Stimulated activated CD4-positive, alpha-beta T cell treated with anti-CD3 and anti-CD28 coated beads, Interleukin-15, amount 100 ng/mL, for 1 hour (primary cell): ENCODE results near the gene VTA1.

ENCODE experiments used
- DNase-seq, 2 donors: peaks; one replicate each; pipeline ENCODE4 v3.0.0-alpha.2; 2020; ENCODE audit warnings: low read depth in 1 of 2, low spot score in 1 of 2

Gene VTA1

DNA sequence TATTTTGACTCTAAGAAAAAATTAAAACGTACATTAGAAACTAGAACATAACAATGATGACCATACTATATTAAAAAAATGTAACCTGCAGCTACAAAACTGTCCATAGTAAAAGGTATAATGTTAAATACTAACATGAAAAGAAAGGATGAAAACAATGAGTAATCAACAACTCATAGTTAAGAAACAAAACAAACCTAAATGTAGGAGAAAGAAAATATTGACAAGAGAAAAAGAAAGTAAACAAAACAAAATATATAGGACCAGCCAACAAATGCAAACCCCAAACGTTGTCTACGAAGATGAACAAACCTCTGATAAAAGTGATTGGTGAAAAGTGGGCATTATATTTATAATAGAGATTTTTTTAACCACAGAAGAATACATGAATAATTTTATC, 113.7 kb downstream of the VTA1 start:
- DNase-seq, result no peak

DNA sequence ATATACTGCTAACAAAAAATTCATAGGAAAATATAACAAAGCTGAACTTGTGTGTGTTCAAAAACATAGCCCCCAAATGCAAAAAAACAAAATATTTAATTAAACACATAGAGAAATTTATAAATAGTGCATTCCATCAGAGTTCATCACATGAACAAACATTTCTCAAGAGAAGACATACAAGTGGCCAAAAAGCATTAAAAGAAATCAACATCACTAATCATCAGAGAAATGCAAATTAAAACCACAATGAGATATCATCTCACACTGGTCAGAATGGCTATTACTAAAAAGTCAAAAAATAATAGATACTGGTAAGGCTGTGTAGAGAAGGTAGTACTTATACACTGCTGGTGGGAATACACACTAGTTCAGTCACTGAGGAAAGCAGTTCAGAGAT, 115.2 kb downstream of the VTA1 start:
- DNase-seq, result no peak

DNA sequence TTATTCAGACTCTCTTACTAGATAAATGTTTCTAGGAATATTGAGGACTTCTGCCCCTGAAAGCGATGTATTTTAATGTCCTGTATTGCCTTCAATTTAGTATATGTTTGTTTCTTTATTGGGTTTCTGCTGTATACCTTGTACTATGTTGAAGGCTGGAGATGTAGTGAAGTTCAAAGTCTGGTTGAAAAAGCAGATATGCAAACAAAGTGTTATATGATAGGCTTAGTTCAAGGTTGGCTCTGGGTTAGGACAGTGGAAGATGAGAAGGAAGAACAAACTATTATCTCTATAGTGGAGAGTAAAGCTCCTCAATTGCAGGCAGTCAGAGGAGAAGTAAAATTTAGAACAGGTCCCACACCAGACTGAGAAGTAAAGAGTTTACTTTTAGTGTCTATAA, 118.4 kb downstream of the VTA1 start:
- no peak for DNase-seq

- no peak for DNase-seq
These were observed 119.0 kb downstream of the VTA1 start for GRCh38 chr6:142266060-142266459.

DNA sequence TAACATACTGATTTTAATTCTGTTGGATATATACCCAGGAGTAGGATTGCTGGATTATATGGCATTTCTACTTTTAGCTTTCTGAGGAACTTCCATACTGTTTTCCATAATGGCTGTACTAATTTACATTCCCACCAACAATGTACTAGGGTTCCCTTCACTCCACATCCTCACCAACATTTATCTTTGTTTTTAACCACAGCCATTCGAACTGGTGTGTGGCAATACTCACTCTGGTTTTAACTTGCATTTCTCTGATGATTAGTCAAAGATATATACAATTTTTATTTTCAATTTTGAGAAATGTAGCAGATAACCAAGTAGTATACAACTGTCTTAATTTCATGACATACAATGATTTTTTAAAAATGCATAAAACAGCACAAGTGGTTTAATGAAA, 124.4 kb downstream of the VTA1 start:
- DNase-seq, result no peak
